ENCODE data around the gene SNX21. TPM values are rescaled to one million over a fixed set of nuclear protein-coding genes. Genes with fewer than 3 reads are reported as not detected.

Gene SNX21
- total RNA-seq, 4 donors from 2014 or later: 159 to 236 (median 203) TPM

DNA sequence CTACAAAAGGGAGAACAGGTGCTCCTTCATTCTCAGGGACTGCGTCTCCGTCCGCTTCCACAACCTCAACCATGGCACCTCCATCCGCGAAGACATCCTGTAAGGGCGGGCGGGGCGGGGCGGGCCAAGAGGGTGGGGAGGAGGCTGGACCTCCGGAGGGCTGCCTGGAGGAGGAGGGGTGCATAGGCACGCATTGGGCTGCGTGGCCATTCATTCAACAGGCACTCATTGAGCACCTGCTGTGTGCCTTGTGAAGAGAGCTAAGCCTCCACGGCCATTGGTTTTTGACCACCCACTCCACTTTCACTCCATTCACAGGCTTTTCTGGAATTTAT, 24.2 kb downstream of the SNX21 start:
- TF ChIP-seq POLR2A (IDR thresholded peaks at IDR 0.05): no peak
- TF ChIP-seq, protein P1, sequence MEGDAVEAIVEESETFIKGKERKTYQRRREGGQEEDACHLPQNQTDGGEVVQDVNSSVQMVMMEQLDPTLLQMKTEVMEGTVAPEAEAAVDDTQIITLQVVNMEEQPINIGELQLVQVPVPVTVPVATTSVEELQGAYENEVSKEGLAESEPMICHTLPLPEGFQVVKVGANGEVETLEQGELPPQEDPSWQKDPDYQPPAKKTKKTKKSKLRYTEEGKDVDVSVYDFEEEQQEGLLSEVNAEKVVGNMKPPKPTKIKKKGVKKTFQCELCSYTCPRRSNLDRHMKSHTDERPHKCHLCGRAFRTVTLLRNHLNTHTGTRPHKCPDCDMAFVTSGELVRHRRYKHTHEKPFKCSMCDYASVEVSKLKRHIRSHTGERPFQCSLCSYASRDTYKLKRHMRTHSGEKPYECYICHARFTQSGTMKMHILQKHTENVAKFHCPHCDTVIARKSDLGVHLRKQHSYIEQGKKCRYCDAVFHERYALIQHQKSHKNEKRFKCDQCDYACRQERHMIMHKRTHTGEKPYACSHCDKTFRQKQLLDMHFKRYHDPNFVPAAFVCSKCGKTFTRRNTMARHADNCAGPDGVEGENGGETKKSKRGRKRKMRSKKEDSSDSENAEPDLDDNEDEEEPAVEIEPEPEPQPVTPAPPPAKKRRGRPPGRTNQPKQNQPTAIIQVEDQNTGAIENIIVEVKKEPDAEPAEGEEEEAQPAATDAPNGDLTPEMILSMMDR (IDR thresholded peaks at IDR 0.05): no peak
- no peak for DNase-seq (ENCODE audit: low spot score in 2 of 2)
- WGBS, 2 donors: 11 to 15% methylated on average over 13 of the region's 13 CpGs
- H3K4me3 ChIP-seq (ENCODE audit: low read depth, poor library complexity, severe bottlenecking): peak overlapping the region; percentile 38
- intact Hi-C loops (cut with DNase I; ENCODE audit: low total_unique reads): no loop called here

DNA sequence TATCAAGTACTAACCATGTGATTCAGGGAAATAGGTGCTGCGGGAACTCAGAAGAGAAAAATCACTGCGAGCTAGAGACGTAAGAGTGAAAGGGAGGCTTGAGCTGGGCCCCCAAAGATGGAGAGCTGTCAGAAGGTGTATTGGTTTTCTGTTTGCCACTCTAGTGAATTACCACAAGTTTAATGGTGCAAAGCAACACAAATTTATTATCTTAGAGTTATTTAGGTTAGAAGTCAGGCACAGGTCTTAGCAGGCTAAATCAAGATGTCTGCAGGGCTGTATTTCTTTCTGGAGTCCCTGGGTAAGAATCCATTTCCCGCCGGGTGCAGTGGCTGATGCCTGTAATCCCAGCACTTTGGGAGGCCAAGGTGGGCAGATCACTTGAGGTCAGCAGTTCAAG, 26.3 kb downstream of the SNX21 start:
- 93% methylated on average over 5 of the region's 5 CpGs for WGBS, 2 donors
- TF ChIP-seq POLR2A (IDR thresholded peaks at IDR 0.05): no peak
- TF ChIP-seq, protein P1 (IDR thresholded peaks at IDR 0.05): no peak
- DNase-seq (ENCODE audit: low spot score in 2 of 2): no peak
- intact Hi-C loops (cut with DNase I; ENCODE audit: low total_unique reads): no loop called here
- H3K4me3 ChIP-seq (ENCODE audit: low read depth, poor library complexity, severe bottlenecking): no peak overlapping the region

DNA sequence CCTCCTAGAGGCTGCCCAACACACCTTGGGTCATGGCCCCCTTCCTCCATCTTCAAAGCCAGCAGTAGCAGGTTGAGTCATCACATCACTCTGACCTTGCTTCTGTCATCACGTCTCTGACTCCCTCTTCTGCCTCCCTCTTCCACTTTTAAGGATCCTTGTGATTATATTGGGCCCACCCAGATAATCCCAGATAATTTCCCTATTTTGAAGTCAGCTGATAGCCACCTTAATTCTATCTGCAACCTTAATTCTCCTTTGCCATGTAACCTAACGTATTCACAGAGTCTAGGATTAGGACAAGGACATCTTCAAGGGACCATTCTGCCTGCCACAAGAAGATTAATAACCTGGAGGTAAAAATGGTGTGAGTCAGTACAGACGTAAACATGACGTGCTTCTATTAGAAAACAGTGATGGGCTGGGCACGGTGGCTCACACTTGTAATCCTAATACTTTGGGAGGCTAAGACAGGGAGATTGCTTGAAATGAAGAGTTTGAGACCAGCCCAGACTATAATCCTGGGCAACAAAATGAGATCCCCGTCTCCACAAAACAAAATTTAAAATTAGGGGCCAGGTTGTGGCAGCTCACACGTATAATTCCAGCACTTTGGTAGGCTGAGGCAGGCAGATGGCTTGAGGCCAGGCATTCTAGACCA, 27.1 kb downstream of the SNX21 start:
- no peak for TF ChIP-seq POLR2A (IDR thresholded peaks at IDR 0.05)
- TF ChIP-seq, protein P1 (IDR thresholded peaks at IDR 0.05): no peak
- WGBS, 2 donors: 74 to 75% methylated on average over 7 of the region's 7 CpGs
- intact Hi-C loops (cut with DNase I; ENCODE audit: low total_unique reads): no loop called here
- no peak for DNase-seq (ENCODE audit: low spot score in 2 of 2)
- H3K4me3 ChIP-seq (ENCODE audit: low read depth, poor library complexity, severe bottlenecking): no peak overlapping the region

DNA sequence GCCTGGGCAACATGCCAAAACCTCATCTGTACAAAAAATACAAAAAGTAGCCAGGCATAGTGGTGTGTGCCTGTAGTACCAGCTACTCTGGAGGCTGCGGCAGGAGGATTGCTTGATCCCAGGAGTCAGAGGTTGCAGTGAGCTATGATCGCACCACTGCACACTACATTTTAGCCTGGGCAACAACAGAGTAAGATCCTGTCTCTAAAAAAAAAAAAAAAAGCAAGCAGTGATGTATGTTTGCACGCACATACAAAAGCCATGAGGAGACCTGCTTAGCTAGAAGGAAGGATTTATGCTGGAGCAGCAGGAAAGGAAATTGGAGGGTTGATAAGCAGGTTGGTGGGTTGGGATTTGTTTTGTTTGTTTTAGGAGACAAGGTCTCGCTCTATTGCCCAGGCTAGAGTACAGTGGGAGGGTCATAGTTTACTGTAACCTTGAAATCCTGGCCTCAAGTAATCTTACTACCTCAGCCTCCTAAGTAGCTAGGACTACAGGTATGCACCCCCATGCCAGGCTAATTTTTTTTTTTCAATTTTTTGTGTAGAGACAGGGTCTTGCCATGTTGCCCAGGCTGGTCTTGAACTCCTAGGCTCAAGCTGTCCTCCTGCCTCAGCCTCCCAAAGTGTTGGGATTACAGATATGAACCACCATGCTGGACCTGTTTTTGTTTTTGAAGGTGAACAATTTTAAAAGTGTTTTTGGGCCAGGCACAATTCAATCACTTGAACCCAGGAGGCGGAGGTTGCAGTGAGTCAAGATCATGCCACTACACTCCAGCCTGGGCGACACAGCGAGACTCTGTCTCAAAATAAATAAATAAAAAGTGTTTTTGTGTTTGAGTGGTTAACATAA, 27.8 kb downstream of the SNX21 start:
- intact Hi-C loops (cut with DNase I; ENCODE audit: low total_unique reads): no loop called here
- WGBS, 2 donors: 91 to 96% methylated on average over 7 of the region's 7 CpGs
- no peak for DNase-seq (ENCODE audit: low spot score in 2 of 2)
- TF ChIP-seq, protein P1 (IDR thresholded peaks at IDR 0.05): no peak
- no peak for TF ChIP-seq POLR2A (IDR thresholded peaks at IDR 0.05)
- no peak overlapping the region for H3K4me3 ChIP-seq (ENCODE audit: low read depth, poor library complexity, severe bottlenecking)

DNA sequence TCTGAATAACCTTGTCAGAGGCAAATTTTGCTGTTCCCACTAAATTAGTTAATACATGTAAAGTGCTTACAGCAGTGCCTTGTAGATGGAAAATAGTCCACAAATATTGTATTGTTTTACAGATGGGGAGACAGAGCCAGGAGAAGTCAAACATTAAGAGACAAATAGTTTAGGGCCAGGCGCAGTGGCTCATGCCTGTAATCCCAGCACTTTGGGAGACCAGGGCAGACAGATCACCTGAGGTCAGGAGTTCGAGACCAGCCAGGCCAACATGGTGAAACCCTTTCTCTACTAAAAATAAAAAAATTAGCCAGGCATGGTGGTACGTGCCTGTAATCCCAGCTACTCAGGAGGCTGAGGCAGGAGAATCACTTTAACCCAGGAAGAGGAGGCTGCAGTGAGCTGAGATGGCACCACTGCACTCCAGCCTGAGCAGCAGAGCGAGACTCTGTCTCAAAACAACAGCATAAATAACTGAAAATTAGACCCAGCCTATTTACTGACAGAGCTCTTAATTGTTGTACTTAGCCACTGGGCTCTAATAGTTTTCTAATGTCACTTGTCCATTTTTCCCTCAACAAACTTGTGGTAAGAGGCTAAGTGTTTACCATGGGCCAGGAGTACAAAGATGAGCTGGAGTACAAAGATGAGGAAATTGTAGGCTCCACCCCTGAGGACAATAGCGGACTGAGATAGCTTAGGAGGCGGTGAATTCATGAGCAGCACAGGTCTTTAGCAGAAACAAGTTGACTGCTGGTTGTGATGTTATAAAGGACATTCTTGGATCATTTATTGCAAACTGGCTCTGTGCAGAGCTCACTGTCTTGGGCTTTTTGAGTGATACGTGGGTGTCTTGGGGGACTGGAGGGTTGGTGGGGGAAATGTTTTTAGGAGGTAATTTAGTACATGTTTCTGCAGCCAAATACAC, 30.2 kb downstream of the SNX21 start:
- TF ChIP-seq, protein P1 (IDR thresholded peaks at IDR 0.05): no peak
- no peak for TF ChIP-seq POLR2A (IDR thresholded peaks at IDR 0.05)
- WGBS, 2 donors: 83 to 88% methylated on average over 7 of the region's 7 CpGs
- intact Hi-C loops (cut with DNase I; ENCODE audit: low total_unique reads): no loop called here
- DNase-seq (ENCODE audit: low spot score in 2 of 2): no peak
- H3K4me3 ChIP-seq (ENCODE audit: low read depth, poor library complexity, severe bottlenecking): no peak overlapping the region
